GM18868 (cell line): ENCODE data around the gene R3HDM1.

Experiments
- ATAC-seq: cut with Tn5 transposase; IDR thresholded peaks from one replicate; pipeline ENCODE4 v1.9.1; 2021; ENCODE audit warnings: mild to moderate bottlenecking, moderate library complexity; ENCODE audit not compliant: unreplicated experiment

Gene R3HDM1

DNA sequence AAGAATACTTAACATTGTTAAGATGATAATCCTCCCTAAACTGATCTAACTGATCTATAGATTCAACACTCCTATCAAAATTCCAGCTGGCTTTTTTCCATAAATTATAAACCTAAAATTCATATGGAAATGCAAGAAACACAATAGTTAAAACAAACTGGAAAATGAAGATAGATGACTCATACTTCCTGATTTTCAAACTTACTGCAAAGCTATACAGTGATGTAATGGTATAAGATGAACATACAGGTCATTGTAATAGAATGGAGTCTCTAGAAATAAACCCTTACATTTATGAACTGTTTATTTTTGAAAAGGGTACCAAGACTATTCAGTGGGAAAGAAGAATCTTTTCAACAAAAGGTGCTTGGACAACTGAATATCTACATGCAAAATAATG is 242.6 kb downstream of the R3HDM1 start:
- ATAC-seq, result no peak
